Testis (tissue), 3 donors: ENCODE results near the gene TTLL11. TPM values are rescaled to one million over a fixed set of nuclear protein-coding genes. Genes with fewer than 3 reads are reported as not detected.

ENCODE experiments used
- DNase-seq: peaks from one replicate; pipeline ENCODE4 v3.0.0-alpha.2; 2019
- H3K27ac ChIP-seq, 2 donors: fragments of 200-600 bp; sonication (generic); one replicate each; pipeline ENCODE4 v1.5.1; 2019
- H3K27me3 ChIP-seq: fragments of 200-600 bp; sonication (generic); one replicate; pipeline ENCODE4 v1.5.1; 2019
- H3K36me3 ChIP-seq: fragments of 200-600 bp; sonication (generic); one replicate; pipeline ENCODE4 v1.5.1; 2017; ENCODE audit warnings: low read depth; ENCODE audit errors: missing control alignments
- H3K4me1 ChIP-seq: fragments of 200-600 bp; sonication (generic); one replicate; pipeline ENCODE4 v1.5.1; 2019
- H3K4me3 ChIP-seq, 2 donors: fragments of 200-600 bp; sonication (generic); one replicate each; pipeline ENCODE4 v1.5.1; 2017 to 2019
- H3K9me3 ChIP-seq: fragments of 200-600 bp; sonication (generic); one replicate; pipeline ENCODE4 v1.5.1; 2017
- POLR2A ChIP-seq: fragments of 450-650 bp; IDR thresholded peaks from one replicate; pipeline ENCODE4 v1.6.1; 2017; ENCODE audit warnings: antibody characterized with exemption, mild to moderate bottlenecking, moderate library complexity
- WGBS, 2 donors: methylation state at CpG; one replicate each; pipeline ENCODE4 v1.1.5; 2018; 5-methylcytosine and 5-hydroxymethylcytosine counted together
- intact Hi-C: fragments of 100-400 bp; cut with DNase I; formaldehyde crosslinking; loops from one replicate; pipeline ENCODE4 v1.15.1; 2023; ENCODE audit warnings: low total_unique reads
- polyA plus RNA-seq: library from polyadenylated mRNA; stranded (reverse); fragments of 350-450 nt; fragmentation: Illumina TruSeq; extraction: RNeasy Lipid Tissue Mini Kit (QIAGEN cat#74804); gene quantifications from one replicate; pipeline ENCODE4 v1.2.3, GENCODE V29; 2014; ENCODE audit warnings: low read depth, low replicate concordance; ENCODE audit not compliant: insufficient read depth
- total RNA-seq, 2 donors: library from RNA; depleted of rRNA; stranded (reverse); fragments of >200 nt; gene quantifications; one replicate each; pipeline ENCODE4 v1.2.3, GENCODE V29; 2016
- TF ChIP-seq, protein P1 (sequence below), 3 experiments: fragments of 450-650 bp in 2 of 3; fragments of 200-600 bp in 1 of 3; sonication (generic) in 1 of 3; IDR thresholded peaks; one replicate each; pipeline ENCODE4 v1.5.1; 2016 to 2019; ENCODE audit warnings: antibody characterized with exemption in 3 of 3, mild to moderate bottlenecking in 2 of 3, moderate library complexity in 1 of 3

Gene TTLL11
- total and polyA plus RNA-seq, 3 donors from 2014 or later, result 17.8 to 36.5 (median 19.8) TPM

DNA sequence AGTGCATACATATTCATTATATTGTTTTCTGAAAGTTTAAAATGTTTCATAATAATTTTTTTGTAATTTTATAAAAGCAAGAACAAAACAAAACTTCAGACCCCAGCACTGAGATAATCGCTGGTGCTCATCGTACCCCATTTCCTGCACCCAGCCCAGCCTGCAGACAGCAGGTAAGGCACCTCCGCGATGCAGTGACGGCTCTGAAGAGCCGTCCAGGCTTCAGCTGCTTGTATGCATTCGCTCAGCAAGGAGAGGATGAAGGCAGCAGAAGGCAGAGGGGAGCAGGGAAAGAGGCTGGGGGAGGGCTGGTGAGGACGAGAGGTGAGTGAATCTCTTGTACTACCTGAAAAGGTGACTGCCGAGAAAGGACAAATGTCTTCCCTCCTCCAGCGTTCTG lies 153.5 kb downstream of the TTLL11 start:
- Histone ChIP-seq H3K4me1 (no peaks in the 10 kb centered on the region), H3K27ac (no peak overlapping the region), H3K9me3 (no peaks in the 10 kb centered on the region), H3K36me3 (no peaks in the 10 kb centered on the region), H3K4me3 (no peak overlapping the region), H3K27me3 (no peaks in the 10 kb centered on the region)
- DNase-seq, result no peak
- WGBS, 2 donors, result 79 to 82% methylated on average over 10 of the region's 10 CpGs
- no peak for TF ChIP-seq POLR2A
- intact Hi-C loops, result no loop called here

- no peak overlapping the region for H3K4me3 ChIP-seq
- 80 to 83% methylated on average over 3 of the region's 3 CpGs for WGBS, 2 donors
- H3K27me3 ChIP-seq, result no peaks in the 10 kb centered on the region
- DNase-seq, result no peak
- H3K36me3 ChIP-seq, result no peaks in the 10 kb centered on the region
- no peaks in the 10 kb centered on the region for H3K9me3 ChIP-seq
- H3K4me1 ChIP-seq, result no peaks in the 10 kb centered on the region
- intact Hi-C loops, result no loop called here
- H3K27ac ChIP-seq, result no peak overlapping the region
- TF ChIP-seq, protein P1, sequence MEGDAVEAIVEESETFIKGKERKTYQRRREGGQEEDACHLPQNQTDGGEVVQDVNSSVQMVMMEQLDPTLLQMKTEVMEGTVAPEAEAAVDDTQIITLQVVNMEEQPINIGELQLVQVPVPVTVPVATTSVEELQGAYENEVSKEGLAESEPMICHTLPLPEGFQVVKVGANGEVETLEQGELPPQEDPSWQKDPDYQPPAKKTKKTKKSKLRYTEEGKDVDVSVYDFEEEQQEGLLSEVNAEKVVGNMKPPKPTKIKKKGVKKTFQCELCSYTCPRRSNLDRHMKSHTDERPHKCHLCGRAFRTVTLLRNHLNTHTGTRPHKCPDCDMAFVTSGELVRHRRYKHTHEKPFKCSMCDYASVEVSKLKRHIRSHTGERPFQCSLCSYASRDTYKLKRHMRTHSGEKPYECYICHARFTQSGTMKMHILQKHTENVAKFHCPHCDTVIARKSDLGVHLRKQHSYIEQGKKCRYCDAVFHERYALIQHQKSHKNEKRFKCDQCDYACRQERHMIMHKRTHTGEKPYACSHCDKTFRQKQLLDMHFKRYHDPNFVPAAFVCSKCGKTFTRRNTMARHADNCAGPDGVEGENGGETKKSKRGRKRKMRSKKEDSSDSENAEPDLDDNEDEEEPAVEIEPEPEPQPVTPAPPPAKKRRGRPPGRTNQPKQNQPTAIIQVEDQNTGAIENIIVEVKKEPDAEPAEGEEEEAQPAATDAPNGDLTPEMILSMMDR (IDR thresholded peaks at IDR 0.05), result no peak
- TF ChIP-seq POLR2A, result no peak
Measured at GRCh38 chr9:121938621-121939020, 154.5 kb downstream of the TTLL11 start.

DNA sequence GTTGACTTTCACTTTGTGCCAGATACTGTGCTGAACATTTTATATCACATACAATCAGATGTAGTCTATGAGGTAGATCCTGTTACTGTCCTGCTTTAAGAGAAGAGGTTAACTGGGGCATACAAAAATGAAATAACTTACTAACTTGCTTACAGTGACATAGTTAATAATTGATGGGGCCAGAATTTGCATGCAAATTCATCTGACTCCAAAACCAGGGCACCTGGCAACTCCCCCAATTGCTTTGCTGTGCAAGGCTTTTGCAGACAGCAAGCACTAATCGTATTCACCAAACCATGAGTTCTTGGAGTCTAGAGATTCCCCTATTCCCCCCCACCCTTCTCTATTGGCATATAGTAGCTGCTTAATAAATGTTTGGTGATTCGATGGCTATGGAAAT lies 155.9 kb downstream of the TTLL11 start:
- DNase-seq, result no peak
- TF ChIP-seq, protein P1 (IDR thresholded peaks at IDR 0.05), result no peak
- TF ChIP-seq POLR2A, result no peak
- H3K4me3 ChIP-seq, result no peak overlapping the region
- H3K9me3 ChIP-seq, result no peaks in the 10 kb centered on the region
- H3K36me3 ChIP-seq, result no peaks in the 10 kb centered on the region
- H3K27me3 ChIP-seq, result no peaks in the 10 kb centered on the region
- H3K27ac ChIP-seq, result no peak overlapping the region
- no peaks in the 10 kb centered on the region for H3K4me1 ChIP-seq
- intact Hi-C loops, result no loop called here
- WGBS, 2 donors, result 90 to 98% methylated on average over 2 of the region's 2 CpGs

GRCh38 chr9:121935739-121936138 lies 157.4 kb downstream of the TTLL11 start:
- WGBS, 2 donors, result 91 to 94% methylated on average over 9 of the region's 9 CpGs
- no peaks in the 10 kb centered on the region for H3K9me3 ChIP-seq
- no peak for DNase-seq
- H3K27me3 ChIP-seq, result no peaks in the 10 kb centered on the region
- H3K36me3 ChIP-seq, result no peaks in the 10 kb centered on the region
- intact Hi-C loops, result no loop called here
- H3K4me3 ChIP-seq, result no peak overlapping the region
- H3K27ac ChIP-seq, result no peak overlapping the region
- no peaks in the 10 kb centered on the region for H3K4me1 ChIP-seq
- TF ChIP-seq, protein P1 (IDR thresholded peaks at IDR 0.05), result no peak
- TF ChIP-seq POLR2A, result no peak

DNA sequence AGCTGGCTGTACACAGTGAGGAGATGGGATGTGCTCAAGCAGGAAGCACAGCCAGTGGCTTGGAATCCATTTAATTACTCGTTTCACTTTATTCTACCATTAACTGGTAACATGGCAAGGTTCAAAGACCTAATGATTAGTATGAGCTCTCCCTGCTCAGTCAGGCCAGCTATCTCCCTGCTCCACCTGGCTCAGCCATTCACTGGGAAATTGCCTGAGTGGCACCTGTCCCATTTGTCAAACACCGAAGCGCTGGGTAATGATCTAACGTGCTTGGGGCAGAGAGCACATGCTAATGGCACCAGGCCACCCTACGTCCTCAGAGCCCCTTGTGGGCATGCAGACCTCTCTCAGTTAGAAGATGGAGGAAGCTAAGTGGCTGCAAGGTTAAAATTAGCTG lies 162.2 kb downstream of the TTLL11 start:
- no peaks in the 10 kb centered on the region for H3K4me1 ChIP-seq
- H3K27ac ChIP-seq, result no peak overlapping the region
- H3K9me3 ChIP-seq, result no peaks in the 10 kb centered on the region
- no peak for DNase-seq
- H3K27me3 ChIP-seq, result no peaks in the 10 kb centered on the region
- intact Hi-C loops, result no loop called here
- WGBS, 2 donors, result 90 to 93% methylated on average over 5 of the region's 5 CpGs
- TF ChIP-seq POLR2A, result no peak
- TF ChIP-seq, protein P1 (IDR thresholded peaks at IDR 0.05), result no peak
- H3K4me3 ChIP-seq, result no peak overlapping the region
- no peaks in the 10 kb centered on the region for H3K36me3 ChIP-seq
